ENCODE measurements around the gene RPL38.
A peak's percentile ranks its signal among the peaks of the same experiment; 100 is the strongest.

Gene RPL38

GRCh38 chr17:74210191-74211140, 7.0 kb downstream of the RPL38 start:
- DNase-seq (ENCODE audit: low read depth): peak; percentile 68

- DNase-seq (ENCODE audit: low read depth): no peak
Measured at GRCh38 chr17:74211141-74211911, 7.8 kb downstream of the RPL38 start.

- DNase-seq (ENCODE audit: low read depth): no peak
Measured at GRCh38 chr17:74211912-74212208, 8.4 kb downstream of the RPL38 start.

GRCh38 chr17:74212209-74212912, 8.9 kb downstream of the RPL38 start:
- DNase-seq (ENCODE audit: low read depth): no peak

- DNase-seq (ENCODE audit: low read depth): peak; percentile 40
Measured at GRCh38 chr17:74212913-74213791, 9.7 kb downstream of the RPL38 start, which contains the start of gene TTYH2. Gene TTYH2 (plus strand): TSS chr17:74213571. CDS start chr17:74213588, 17 bp downstream.

GRCh38 chr17:74213861-74214391, 10.4 kb downstream of the RPL38 start:
- DNase-seq (ENCODE audit: low read depth): no peak

- DNase-seq (ENCODE audit: low read depth): no peak
Measured at GRCh38 chr17:74214484-74215341, 11.2 kb downstream of the RPL38 start.

GRCh38 chr17:74215342-74215727, 11.9 kb downstream of the RPL38 start:
- DNase-seq (ENCODE audit: low read depth): no peak

GRCh38 chr17:74216505-74216904, 13.0 kb downstream of the RPL38 start:
- no peak for DNase-seq (ENCODE audit: low read depth)

GRCh38 chr17:74217037-74217730, 13.7 kb downstream of the RPL38 start:
- no peak for DNase-seq (ENCODE audit: low read depth)

- DNase-seq (ENCODE audit: low read depth): no peak
Measured at GRCh38 chr17:74217888-74218287, 14.4 kb downstream of the RPL38 start.

- DNase-seq (ENCODE audit: low read depth): no peak
Measured at GRCh38 chr17:74218436-74218835, 15.0 kb downstream of the RPL38 start.

- no peak for DNase-seq (ENCODE audit: low read depth)
Measured at GRCh38 chr17:74219576-74220133, 16.2 kb downstream of the RPL38 start.

- no peak for DNase-seq (ENCODE audit: low read depth)
Measured at GRCh38 chr17:74220219-74220618, 16.7 kb downstream of the RPL38 start.

- no peak for DNase-seq (ENCODE audit: low read depth)
Measured at GRCh38 chr17:74220946-74221818, 17.7 kb downstream of the RPL38 start.

- no peak for DNase-seq (ENCODE audit: low read depth)
Measured at GRCh38 chr17:74222399-74222798, 18.9 kb downstream of the RPL38 start.

GRCh38 chr17:74223901-74224300, 20.4 kb downstream of the RPL38 start:
- DNase-seq (ENCODE audit: low read depth): no peak
